ENCODE data around the gene TARS1.

The TARS1 gene

GRCh38 chr5:33439905-33440481 lies 772 bp upstream of the TARS1 start:
- DNase-seq: no peak

- DNase-seq: peak; percentile 83
Observed at GRCh38 chr5:33441241-33442177, 744 bp downstream of the TARS1 start.

GRCh38 chr5:33444542-33444941 lies 3.8 kb downstream of the TARS1 start:
- DNase-seq: no peak

GRCh38 chr5:33445798-33446197 lies 5.0 kb downstream of the TARS1 start:
- DNase-seq: no peak

- DNase-seq: no peak
Observed at GRCh38 chr5:33448118-33448517, 7.4 kb downstream of the TARS1 start.

GRCh38 chr5:33457126-33457525 lies 16.4 kb downstream of the TARS1 start:
- peak; percentile 37 for DNase-seq

- no peak for DNase-seq
Observed at GRCh38 chr5:33457817-33458216, 17.1 kb downstream of the TARS1 start.

GRCh38 chr5:33460210-33460609 lies 19.4 kb downstream of the TARS1 start:
- DNase-seq: no peak

GRCh38 chr5:33462456-33462855 lies 21.7 kb downstream of the TARS1 start:
- DNase-seq: no peak

GRCh38 chr5:33465120-33465519 lies 24.4 kb downstream of the TARS1 start:
- no peak for DNase-seq

- DNase-seq: no peak
Observed at GRCh38 chr5:33468775-33469435, 28.1 kb downstream of the TARS1 start.

- peak; percentile 63 for DNase-seq
Observed at GRCh38 chr5:33470544-33470943, 29.8 kb downstream of the TARS1 start.

- DNase-seq: no peak
Observed at GRCh38 chr5:33472805-33473409, 32.1 kb downstream of the TARS1 start.

GRCh38 chr5:33474004-33474403 lies 33.2 kb downstream of the TARS1 start:
- DNase-seq: no peak

- no peak for DNase-seq
Observed at GRCh38 chr5:33474931-33475499, 34.2 kb downstream of the TARS1 start.

GRCh38 chr5:33475706-33476105 lies 34.9 kb downstream of the TARS1 start:
- no peak for DNase-seq

GRCh38 chr5:33476992-33477391 lies 36.2 kb downstream of the TARS1 start:
- DNase-seq: no peak

- DNase-seq: no peak
Observed at GRCh38 chr5:33477816-33478215, 37.1 kb downstream of the TARS1 start.

GRCh38 chr5:33479311-33479710 lies 38.5 kb downstream of the TARS1 start:
- DNase-seq: no peak

- DNase-seq: no peak
Observed at GRCh38 chr5:33480876-33481275, 40.1 kb downstream of the TARS1 start.

- no peak for DNase-seq
Observed at GRCh38 chr5:33482335-33482734, 41.6 kb downstream of the TARS1 start.

- no peak for DNase-seq
Observed at GRCh38 chr5:33487236-33487635, 46.5 kb downstream of the TARS1 start.

All from fibroblast of skin of scalp (primary cell).